ENCODE measurements around the gene COPRS.

- TF ChIP-seq CTCF (IDR thresholded peaks at IDR 0.05): no peak
- no peak for TF ChIP-seq POLR2AphosphoS5 (IDR thresholded peaks at IDR 0.05)
- TF ChIP-seq POLR2A (IDR thresholded peaks at IDR 0.05): no peak
Measured at GRCh38 chr17:31834448-31834847, 24.6 kb downstream of the COPRS start.
